ENCODE results near the gene GAGE12G.

Gene GAGE12G

GRCh38 chrX:49610718-49611310, 40.6 kb downstream of the GAGE12G start:
- H3K4me3 ChIP-seq (replicated peaks; ENCODE audit: insufficient read depth, low read length) = no peak overlapping the region
- no peak for DNase-seq (ENCODE audit: low read depth in 1 of 2, low spot score in 1 of 2)
- H3K27ac ChIP-seq (replicated peaks) = no peak overlapping the region
- TF ChIP-seq POLR2AphosphoS5 (IDR thresholded peaks at IDR 0.05; ENCODE audit: low read depth) (no peak), GABPA (IDR thresholded peaks at IDR 0.05; ENCODE audit: low read depth) (no peak), SPI1 (IDR thresholded peaks at IDR 0.05; ENCODE audit: borderline replicate concordance, low read depth) (no peak)
- TF ChIP-seq, protein P1, sequence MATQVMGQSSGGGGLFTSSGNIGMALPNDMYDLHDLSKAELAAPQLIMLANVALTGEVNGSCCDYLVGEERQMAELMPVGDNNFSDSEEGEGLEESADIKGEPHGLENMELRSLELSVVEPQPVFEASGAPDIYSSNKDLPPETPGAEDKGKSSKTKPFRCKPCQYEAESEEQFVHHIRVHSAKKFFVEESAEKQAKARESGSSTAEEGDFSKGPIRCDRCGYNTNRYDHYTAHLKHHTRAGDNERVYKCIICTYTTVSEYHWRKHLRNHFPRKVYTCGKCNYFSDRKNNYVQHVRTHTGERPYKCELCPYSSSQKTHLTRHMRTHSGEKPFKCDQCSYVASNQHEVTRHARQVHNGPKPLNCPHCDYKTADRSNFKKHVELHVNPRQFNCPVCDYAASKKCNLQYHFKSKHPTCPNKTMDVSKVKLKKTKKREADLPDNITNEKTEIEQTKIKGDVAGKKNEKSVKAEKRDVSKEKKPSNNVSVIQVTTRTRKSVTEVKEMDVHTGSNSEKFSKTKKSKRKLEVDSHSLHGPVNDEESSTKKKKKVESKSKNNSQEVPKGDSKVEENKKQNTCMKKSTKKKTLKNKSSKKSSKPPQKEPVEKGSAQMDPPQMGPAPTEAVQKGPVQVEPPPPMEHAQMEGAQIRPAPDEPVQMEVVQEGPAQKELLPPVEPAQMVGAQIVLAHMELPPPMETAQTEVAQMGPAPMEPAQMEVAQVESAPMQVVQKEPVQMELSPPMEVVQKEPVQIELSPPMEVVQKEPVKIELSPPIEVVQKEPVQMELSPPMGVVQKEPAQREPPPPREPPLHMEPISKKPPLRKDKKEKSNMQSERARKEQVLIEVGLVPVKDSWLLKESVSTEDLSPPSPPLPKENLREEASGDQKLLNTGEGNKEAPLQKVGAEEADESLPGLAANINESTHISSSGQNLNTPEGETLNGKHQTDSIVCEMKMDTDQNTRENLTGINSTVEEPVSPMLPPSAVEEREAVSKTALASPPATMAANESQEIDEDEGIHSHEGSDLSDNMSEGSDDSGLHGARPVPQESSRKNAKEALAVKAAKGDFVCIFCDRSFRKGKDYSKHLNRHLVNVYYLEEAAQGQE (IDR thresholded peaks at IDR 0.05; ENCODE audit: insufficient replicate concordance, low read depth) = no peak
- TF ChIP-seq, protein P2, sequence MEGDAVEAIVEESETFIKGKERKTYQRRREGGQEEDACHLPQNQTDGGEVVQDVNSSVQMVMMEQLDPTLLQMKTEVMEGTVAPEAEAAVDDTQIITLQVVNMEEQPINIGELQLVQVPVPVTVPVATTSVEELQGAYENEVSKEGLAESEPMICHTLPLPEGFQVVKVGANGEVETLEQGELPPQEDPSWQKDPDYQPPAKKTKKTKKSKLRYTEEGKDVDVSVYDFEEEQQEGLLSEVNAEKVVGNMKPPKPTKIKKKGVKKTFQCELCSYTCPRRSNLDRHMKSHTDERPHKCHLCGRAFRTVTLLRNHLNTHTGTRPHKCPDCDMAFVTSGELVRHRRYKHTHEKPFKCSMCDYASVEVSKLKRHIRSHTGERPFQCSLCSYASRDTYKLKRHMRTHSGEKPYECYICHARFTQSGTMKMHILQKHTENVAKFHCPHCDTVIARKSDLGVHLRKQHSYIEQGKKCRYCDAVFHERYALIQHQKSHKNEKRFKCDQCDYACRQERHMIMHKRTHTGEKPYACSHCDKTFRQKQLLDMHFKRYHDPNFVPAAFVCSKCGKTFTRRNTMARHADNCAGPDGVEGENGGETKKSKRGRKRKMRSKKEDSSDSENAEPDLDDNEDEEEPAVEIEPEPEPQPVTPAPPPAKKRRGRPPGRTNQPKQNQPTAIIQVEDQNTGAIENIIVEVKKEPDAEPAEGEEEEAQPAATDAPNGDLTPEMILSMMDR (IDR thresholded peaks at IDR 0.05; ENCODE audit: insufficient read depth, low read length) = no peak
- H3K27me3 ChIP-seq (ENCODE audit: insufficient read depth, poor library complexity, severe bottlenecking) = no peaks in the 10 kb centered on the region

DNA sequence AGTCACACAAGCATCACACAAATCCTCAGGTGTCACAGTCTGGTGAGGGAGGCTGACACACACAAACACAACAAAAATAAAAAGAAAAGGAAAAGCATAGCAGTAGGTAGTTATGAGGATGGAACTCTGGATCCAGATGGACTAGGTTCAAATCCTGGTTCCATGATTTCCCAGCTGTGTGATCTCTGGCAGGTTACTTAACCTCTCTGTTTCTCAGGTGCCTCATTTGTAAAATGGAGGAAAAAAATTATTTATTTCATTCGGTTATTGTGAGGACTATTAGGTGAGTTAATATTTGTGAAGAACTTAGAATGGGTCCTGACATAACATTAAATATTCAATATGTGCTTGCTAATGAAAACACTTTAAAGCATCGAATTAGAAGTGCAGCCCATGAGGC, 48.4 kb downstream of the GAGE12G start:
- H3K27ac ChIP-seq (replicated peaks) = no peak overlapping the region
- DNase-seq (ENCODE audit: low read depth in 1 of 2, low spot score in 1 of 2) = no peak
- H3K27me3 ChIP-seq (ENCODE audit: insufficient read depth, poor library complexity, severe bottlenecking) = no peaks in the 10 kb centered on the region
- no peak overlapping the region for H3K4me3 ChIP-seq (replicated peaks; ENCODE audit: insufficient read depth, low read length)
- TF ChIP-seq SPI1 (IDR thresholded peaks at IDR 0.05; ENCODE audit: borderline replicate concordance, low read depth) = no peak
- TF ChIP-seq, protein P2 (IDR thresholded peaks at IDR 0.05; ENCODE audit: insufficient read depth, low read length) = no peak
- no peak for TF ChIP-seq POLR2AphosphoS5 (IDR thresholded peaks at IDR 0.05; ENCODE audit: low read depth)
- TF ChIP-seq, protein P1 (IDR thresholded peaks at IDR 0.05; ENCODE audit: insufficient replicate concordance, low read depth) = no peak
- TF ChIP-seq GABPA (IDR thresholded peaks at IDR 0.05; ENCODE audit: low read depth) = no peak
